CD4-positive, alpha-beta T cell treated with Interleukin-17A for 1 hour (primary cell): ENCODE measurements around the gene WDR82.
"Not testable (repeated sequence)": the region's sequence is repeated elsewhere in the genome, so short reads cannot be mapped to it uniquely, and the experiment has no call there.

Experiments used
- DNase-seq: peaks from one replicate; pipeline ENCODE4 v3.0.0-alpha.2; 2020

WDR82 gene

DNA sequence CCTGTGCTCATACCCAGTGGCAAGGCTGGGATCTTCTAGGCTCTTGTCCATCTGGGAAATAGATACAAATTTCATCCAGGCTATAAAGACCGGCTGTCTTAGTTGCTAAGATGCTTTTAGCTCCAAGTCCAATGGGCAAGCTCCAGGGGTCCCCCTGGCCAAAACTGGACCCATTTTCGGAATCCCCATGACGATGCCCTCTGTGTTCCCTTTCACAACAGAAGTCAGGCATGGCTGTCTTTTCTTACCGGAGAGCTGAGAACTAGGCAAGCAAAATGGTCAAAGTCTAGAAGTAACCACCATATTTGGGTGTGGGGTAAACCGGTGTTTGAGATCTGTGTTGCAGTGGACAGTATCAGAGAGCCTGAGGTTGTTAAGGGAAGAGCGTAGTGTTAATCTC, 10.2 kb upstream of the WDR82 start:
- DNase-seq, result no peak

- DNase-seq, result no peak
Observed at GRCh38 chr3:52286777-52287110, 8.3 kb upstream of the WDR82 start.

DNA sequence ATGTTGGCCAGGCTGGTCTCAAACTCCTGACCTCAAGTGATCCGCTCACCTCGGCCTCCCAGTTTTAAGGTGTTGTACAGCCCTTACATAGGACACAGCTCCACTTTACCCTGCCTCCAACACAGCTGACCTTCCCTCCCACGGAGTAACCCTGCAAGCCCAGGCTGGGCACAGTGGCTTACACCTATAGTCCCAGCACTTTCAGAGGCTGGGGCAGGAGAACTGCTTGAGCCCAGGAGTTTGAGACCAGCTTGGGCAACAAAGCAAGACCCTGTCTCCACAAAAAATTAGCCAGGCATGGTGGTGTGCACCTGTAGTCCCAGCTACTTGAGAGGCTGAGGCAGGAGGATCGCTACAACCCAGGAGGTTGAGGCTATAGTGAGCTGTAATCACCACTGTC, 5.6 kb upstream of the WDR82 start:
- not testable (repeated sequence) for DNase-seq

DNA sequence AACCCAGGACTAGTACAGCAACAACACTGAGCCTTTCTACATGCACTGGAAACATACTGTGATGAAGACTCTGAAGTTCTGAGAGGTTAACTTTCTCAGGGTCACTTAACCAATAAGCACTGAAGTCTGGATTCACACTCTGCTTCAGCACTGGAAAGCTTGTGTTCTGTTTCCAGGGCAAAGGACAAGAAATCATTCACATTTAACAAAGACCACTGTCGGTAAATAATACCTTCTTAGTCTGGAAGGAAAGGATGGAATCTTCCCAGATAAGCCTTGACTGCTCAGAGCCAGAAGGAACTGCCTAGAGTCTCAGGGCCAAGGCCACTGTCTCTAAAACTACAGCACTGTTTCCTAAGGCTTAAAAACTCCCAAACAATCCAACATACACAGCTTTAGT, 4.9 kb upstream of the WDR82 start:
- no peak for DNase-seq

GRCh38 chr3:52281981-52282801, 3.7 kb upstream of the WDR82 start:
- peak; percentile 74 for DNase-seq

- DNase-seq, result no peak
Observed at GRCh38 chr3:52280050-52280461, 1.6 kb upstream of the WDR82 start.

- DNase-seq, result peak; percentile 50
Observed at GRCh38 chr3:52279596-52279995, 1.1 kb upstream of the WDR82 start.

DNA sequence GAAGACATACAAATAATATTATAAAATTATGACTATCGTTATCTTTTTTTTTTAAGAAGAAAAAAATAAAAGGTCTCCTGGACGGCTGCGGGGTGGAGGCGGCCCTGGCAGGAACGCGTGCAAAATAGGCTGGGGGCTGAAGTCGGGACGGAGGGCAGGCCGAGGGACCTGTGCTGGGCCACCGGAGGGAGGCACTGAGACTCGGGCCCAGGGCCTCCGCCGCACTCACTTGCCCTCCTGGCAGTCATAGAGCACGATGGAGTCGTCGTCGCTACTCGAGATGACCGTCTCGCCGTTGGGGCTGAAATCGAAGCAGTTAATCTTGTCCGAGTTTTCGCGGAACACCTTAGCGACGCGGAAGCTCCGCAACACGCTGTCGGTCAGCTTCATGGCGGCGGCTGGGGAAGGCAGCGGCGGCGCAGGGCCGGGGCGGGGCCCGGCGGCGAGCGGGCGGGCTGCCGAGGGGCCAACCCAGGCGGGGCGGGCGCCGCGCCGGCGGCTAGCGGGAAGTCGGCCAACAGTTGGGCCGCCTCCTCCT, 408 bp downstream of the WDR82 start:
- DNase-seq, result peak; percentile 69

- peak; percentile 78 for DNase-seq
Observed at GRCh38 chr3:52277071-52277964, 1.1 kb downstream of the WDR82 start.

- DNase-seq, result not testable (repeated sequence)
Observed at GRCh38 chr3:52274781-52275180, 3.7 kb downstream of the WDR82 start.

- DNase-seq, result peak; percentile 19
Observed at GRCh38 chr3:52272831-52273230, 5.6 kb downstream of the WDR82 start.

DNA sequence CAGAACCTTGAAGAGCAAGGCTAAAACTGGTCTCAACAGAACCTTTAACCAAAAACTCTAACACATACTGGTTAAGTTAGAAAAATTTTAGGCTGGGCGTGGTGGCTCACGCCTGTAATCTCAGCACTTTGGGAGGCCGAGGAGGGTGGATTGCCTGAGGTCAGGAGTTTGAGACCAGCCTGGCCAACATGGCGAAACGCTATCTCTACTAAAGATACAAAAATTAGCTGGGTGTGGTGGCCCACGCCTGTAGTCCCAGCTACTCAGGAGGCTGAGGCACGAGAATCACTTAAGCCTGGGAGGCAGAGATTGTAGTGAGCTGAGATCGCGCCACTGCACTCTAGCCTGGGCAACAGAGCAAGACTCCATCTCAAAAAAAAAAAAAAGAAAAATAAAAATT, 6.3 kb downstream of the WDR82 start:
- DNase-seq, result peak; percentile 2

DNA sequence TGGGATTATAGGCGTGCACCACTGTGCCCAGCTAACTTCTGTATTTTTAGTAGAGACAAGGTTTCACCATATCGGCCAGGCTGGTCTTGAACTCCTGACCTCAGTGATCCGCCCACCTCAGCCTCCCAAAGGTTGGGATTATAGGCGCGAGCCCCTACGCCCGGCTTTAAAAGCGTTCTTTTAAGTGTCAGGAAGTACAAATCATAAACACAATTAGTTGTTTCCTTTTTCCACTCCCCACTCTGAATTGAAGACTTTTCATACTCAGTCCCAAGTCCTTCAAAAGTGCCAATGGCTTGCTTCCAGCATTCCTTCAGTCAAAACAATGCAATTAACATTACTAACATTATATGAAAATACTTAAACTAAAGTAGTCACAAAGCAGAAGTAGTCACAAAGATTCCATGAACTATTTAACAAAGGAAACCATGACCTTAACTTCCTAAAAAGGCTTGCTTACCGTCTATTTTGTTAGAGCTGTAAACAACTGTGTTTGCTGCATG, 8.1 kb downstream of the WDR82 start:
- DNase-seq, result peak; percentile 26

GRCh38 chr3:52269776-52270175, 8.7 kb downstream of the WDR82 start:
- peak; percentile 20 for DNase-seq

- peak; percentile 43 for DNase-seq
Observed at GRCh38 chr3:52268036-52268435, 10.4 kb downstream of the WDR82 start.

DNA sequence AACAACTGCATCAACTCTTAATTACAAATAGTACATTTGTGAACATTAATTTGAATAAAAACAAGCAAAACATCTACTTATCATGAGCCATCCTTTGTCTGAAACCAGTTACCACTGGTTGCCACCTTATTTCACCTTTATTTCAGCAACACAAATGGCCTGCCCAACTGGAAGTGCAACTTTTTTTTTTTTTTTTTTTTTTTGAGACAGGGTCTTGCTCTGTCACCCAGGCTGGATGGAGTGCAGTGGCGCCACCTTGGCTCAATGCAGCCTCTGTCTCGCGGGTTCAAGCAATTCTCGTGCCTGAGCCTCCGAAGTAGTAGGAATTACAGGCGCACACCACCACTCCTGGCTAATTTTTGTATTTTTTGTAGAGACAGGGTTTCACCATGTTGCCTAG, 13.1 kb downstream of the WDR82 start:
- no peak for DNase-seq

DNA sequence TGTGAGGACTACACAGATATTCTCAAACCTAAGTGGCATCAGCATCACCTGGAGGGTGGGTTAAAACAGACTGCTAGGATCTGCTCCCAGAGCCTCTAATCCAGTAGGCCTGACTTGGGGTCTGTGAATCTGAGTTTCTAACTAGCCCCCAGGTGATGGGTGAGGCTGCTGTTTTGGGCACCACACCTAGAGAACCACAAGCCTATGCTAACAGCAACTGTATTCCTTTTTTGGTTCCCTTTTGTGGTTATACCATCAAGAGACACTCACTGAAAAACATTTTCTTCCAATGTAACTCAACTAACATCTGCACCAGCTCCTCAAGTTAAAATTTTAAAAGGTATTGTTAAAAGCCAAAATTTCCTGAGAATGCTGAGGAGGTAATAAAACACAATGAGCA, 16.0 kb downstream of the WDR82 start:
- no peak for DNase-seq

GRCh38 chr3:52259448-52259847, 19.0 kb downstream of the WDR82 start:
- no peak for DNase-seq

GRCh38 chr3:52259035-52259434, 19.4 kb downstream of the WDR82 start:
- no peak for DNase-seq

DNA sequence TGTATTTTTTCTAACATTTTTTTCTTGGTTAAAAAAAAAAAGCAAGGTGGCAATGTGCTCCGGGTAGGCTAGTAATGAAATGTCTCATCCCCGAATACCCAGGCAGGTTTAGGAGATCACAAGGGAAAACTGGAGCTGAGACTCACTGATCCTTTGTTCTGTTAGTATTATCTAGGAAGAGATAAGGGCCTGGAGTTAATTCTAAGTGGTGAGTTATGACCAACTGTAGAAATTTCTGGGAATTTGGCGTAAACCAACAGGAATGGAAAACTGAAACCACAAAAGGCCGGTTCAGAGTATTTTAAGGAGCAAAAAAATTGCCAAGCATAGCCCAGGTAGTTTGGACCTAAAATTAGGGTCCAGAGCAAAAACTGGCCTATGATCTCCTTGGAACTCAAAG, 20.5 kb downstream of the WDR82 start:
- DNase-seq, result no peak

DNA sequence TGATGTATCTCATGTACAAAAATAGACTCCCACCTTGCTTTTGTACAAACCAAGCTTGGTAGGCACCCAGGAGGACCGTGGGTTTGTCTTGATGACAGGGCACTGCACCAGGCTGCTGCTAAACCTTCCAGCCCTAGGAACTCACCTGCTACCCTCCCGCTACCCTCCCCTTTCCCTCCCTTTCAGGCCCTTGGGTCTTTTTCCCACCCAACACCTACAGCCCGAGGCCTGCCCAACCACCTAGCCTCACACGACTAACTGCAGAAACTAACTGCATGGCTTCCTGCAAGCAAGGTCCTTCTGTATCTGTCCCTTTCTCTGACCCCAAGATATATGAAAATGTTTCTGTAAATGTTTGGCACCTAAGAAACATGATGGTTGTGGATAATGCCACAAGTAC, 21.8 kb downstream of the WDR82 start:
- DNase-seq, result no peak

DNA sequence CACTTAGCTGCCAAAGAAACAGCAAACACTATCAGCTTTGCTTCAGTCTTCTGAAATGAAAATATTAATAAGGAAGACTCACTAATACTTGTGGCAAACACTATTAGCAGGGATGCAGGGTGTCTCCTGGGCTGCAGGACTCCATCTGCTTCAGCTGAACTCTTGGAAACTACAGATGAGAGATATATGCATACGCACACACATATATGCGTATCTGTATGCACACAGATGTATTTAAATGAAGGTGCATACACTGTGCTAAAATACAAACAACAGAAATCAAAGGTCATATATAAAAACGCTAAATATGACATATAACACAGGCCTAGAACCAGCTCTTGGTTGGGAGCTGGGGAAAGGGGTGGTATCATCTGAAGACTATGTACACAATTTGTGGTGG, 22.3 kb downstream of the WDR82 start:
- DNase-seq, result no peak

DNA sequence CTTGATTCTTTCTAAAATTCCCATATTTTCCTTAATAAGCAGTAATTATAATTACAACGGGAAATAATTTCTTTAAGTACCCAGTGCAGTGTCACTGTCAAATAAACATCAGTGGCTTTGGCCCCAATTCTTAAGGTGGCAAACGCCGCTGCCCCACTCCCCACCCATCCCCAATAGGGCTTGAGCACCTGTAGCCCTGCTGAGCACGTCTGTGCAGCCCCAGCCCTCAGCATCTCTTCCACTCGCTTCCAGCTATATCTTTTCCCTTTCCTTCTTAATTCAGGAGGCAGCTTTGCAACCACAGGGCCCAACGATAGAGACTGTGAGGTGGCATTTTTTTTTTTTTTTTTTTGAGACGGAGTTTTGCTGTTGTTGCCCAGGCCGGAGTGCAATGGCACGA, 23.8 kb downstream of the WDR82 start:
- no peak for DNase-seq
